Caco-2 (cell line): ENCODE measurements around the gene MAMLD1. TPM values are rescaled to one million over a fixed set of nuclear protein-coding genes. Genes with fewer than 3 reads are reported as not detected.

Source experiments
- BruUV-seq: library from RNA; stranded (reverse); fragments of 400-500 nt; replicated peaks from 2 replicates; lab custom pipeline; 2021; lab: Mats Ljungman, UMichigan
- CTCF ChIA-PET: fragments of 300-600 bp; sonication (Branson Sonifier 250); formaldehyde crosslinking; loops from one replicate; lab custom pipeline; 2022; ENCODE audit warnings: antibody characterized with exemption; lab: Charles Lee
- POLR2A ChIA-PET: fragments of 300-600 bp; sonication (Branson Sonifier 250); formaldehyde crosslinking; loops from one replicate; lab custom pipeline; 2022; ENCODE audit warnings: antibody characterized with exemption; lab: Charles Lee
- DNase-seq, 2 experiments: peaks; one replicate each; pipeline versions ENCODE4 v3.0.0 to v3.0.0-alpha.2; 2020 to 2022
- H3K27me3 ChIP-seq: replicated peaks from 2 replicates; pipeline ENCODE4 v1.6.0; 2011; ENCODE audit warnings: low read length; ENCODE audit not compliant: control insufficient read depth, insufficient read depth
- H3K36me3 ChIP-seq: 2 replicates; pipeline ENCODE4 v1.5.1; 2011; ENCODE audit warnings: low read length; ENCODE audit not compliant: control insufficient read depth, insufficient read depth
- H3K4me1 ChIP-seq: fragments of 250-450 bp; sonication (Bioruptor Pico); 2 replicates; pipeline ENCODE4 v1.5.1; 2020; ENCODE audit warnings: mild to moderate bottlenecking
- H3K4me3 ChIP-seq: 2 replicates; pipeline ENCODE4 v1.5.1; 2011; ENCODE audit warnings: low read depth, mild to moderate bottlenecking, control low read depth, low read length
- H3K9me3 ChIP-seq: fragments of 250-450 bp; sonication (Bioruptor Pico); 2 replicates; pipeline ENCODE4 v1.5.1; 2020; ENCODE audit warnings: mild to moderate bottlenecking, moderate library complexity
- H3K27ac Mint-ChIP-seq: one replicate; pipeline ENCODE4 v1.8.0; 2022; ENCODE audit warnings: mixed read lengths; ENCODE audit not compliant: unreplicated experiment
- H3K27me3 Mint-ChIP-seq: one replicate; pipeline ENCODE4 v1.8.0; 2022; ENCODE audit warnings: mixed read lengths; ENCODE audit not compliant: insufficient read depth, unreplicated experiment
- H3K36me3 Mint-ChIP-seq: one replicate; pipeline ENCODE4 v1.8.0; 2022; ENCODE audit warnings: mild to moderate bottlenecking, mixed read lengths; ENCODE audit not compliant: insufficient read depth, unreplicated experiment
- H3K4me1 Mint-ChIP-seq: one replicate; pipeline ENCODE4 v1.8.0; 2022; ENCODE audit warnings: low read depth, mixed read lengths; ENCODE audit not compliant: unreplicated experiment
- H3K4me3 Mint-ChIP-seq: one replicate; pipeline ENCODE4 v1.8.0; 2022; ENCODE audit warnings: mild to moderate bottlenecking, moderate library complexity, mixed read lengths; ENCODE audit not compliant: unreplicated experiment
- H3K9me3 Mint-ChIP-seq: one replicate; pipeline ENCODE4 v1.8.0; 2022; ENCODE audit warnings: mixed read lengths; ENCODE audit not compliant: unreplicated experiment
- intact Hi-C: fragments of 100-400 bp; cut with micrococcal nuclease; formaldehyde crosslinking; loops from one replicate; pipeline ENCODE4 v1.10.0; 2022; ENCODE audit not compliant: unreplicated experiment
- total RNA-seq: library from RNA; stranded (reverse); gene quantifications from 2 replicates; pipeline ENCODE4 v1.2.3, GENCODE V29; 2022
- TF ChIP-seq, protein P1 (sequence below), 2 experiments: fragments of 200-600 bp in 1 of 2; IDR thresholded peaks; 1 replicate in 1 of 2; 2 replicates in 1 of 2; pipeline versions ENCODE4 v1.5.1 to v1.8.0; 2011 to 2022; ENCODE audit warnings: antibody characterized with exemption in 1 of 2, control low read depth in 1 of 2, inconsistent platforms in 1 of 2, low read depth in 1 of 2, low read length in 1 of 2, mild to moderate bottlenecking in 1 of 2, moderate library complexity in 1 of 2; ENCODE audit not compliant: insufficient read depth in 1 of 2, severe bottlenecking in 1 of 2, unreplicated experiment in 1 of 2

The MAMLD1 gene
- total RNA-seq, 1 experiment from 2014 or later = not detected

DNA sequence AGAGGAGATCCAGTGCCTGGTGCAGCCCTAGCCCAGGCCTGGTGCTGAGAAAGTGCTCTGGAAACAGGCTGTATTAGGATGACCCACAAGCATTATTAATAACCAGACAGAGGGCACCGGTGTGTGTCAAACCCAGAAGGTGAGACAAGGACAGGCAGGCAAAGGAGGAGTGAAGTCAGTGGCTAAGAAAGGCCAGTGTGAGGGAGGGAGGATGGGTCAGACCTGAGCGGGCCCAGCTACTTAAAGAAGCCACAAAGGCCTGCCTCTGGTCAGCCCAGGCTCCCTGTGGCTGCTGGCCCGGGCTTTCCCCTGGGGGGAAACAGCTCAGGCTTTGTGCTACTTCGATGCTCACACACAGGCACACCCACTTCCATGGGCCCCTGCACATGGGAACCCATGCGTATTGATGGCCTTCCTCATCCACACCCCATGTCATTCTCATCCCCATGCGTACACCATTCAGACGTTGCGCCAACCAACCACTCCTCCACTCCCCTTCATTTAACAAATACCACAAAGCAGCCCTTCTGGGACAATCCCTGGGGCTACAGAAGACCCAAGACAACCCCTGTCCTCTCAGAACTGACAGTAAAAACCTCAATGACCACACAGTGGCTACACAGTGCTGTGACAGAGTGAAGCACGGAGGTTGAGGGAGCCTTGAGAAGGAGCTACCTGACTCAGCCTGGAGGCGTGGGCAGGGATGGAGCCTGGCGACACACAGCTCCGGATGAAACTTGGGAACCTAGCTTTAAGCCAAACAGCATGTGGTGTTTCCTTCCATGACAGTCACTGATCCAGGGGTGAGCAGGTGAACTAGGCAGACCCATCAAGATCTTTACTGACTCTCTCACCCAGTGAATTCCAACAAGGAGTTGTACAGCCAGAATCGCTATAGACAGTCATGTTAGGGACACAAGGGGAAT, 180.4 kb downstream of the MAMLD1 start:
- no peaks in the 10 kb centered on the region for H3K36me3 ChIP-seq
- POLR2A ChIA-PET = no interaction called here
- no peak overlapping the region for H3K27ac Mint-ChIP-seq
- TF ChIP-seq, protein P1, sequence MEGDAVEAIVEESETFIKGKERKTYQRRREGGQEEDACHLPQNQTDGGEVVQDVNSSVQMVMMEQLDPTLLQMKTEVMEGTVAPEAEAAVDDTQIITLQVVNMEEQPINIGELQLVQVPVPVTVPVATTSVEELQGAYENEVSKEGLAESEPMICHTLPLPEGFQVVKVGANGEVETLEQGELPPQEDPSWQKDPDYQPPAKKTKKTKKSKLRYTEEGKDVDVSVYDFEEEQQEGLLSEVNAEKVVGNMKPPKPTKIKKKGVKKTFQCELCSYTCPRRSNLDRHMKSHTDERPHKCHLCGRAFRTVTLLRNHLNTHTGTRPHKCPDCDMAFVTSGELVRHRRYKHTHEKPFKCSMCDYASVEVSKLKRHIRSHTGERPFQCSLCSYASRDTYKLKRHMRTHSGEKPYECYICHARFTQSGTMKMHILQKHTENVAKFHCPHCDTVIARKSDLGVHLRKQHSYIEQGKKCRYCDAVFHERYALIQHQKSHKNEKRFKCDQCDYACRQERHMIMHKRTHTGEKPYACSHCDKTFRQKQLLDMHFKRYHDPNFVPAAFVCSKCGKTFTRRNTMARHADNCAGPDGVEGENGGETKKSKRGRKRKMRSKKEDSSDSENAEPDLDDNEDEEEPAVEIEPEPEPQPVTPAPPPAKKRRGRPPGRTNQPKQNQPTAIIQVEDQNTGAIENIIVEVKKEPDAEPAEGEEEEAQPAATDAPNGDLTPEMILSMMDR (IDR thresholded peaks at IDR 0.05; ENCODE audit: insufficient read depth in 1 of 2, low read depth in 1 of 2, low read length in 1 of 2, severe bottlenecking in 1 of 2, unreplicated experiment in 1 of 2) = no peak
- no peak overlapping the region for H3K4me3 ChIP-seq
- no TSS peak for BruUV-seq
- intact Hi-C loops = loop anchor here (1.0 to 5.0 kb wide), 3 partner anchors 44 to 138 kb away; no protein-coding TSS in a partner anchor
- no peaks in the 10 kb centered on the region for H3K9me3 ChIP-seq
- H3K36me3 Mint-ChIP-seq = no peaks in the 10 kb centered on the region
- H3K4me1 ChIP-seq = no peaks in the 10 kb centered on the region
- H3K27me3 Mint-ChIP-seq = no peaks in the 10 kb centered on the region
- H3K4me3 Mint-ChIP-seq = no peak overlapping the region
- CTCF ChIA-PET = interaction anchor here (1.1 kb wide), 1 partner anchor 27 kb away, joined by 4 read pairs; no protein-coding TSS in a partner anchor
- no peaks in the 10 kb centered on the region for H3K4me1 Mint-ChIP-seq
- H3K27me3 ChIP-seq = no peaks in the 10 kb centered on the region
- no peak for DNase-seq
- no peaks in the 10 kb centered on the region for H3K9me3 Mint-ChIP-seq

DNA sequence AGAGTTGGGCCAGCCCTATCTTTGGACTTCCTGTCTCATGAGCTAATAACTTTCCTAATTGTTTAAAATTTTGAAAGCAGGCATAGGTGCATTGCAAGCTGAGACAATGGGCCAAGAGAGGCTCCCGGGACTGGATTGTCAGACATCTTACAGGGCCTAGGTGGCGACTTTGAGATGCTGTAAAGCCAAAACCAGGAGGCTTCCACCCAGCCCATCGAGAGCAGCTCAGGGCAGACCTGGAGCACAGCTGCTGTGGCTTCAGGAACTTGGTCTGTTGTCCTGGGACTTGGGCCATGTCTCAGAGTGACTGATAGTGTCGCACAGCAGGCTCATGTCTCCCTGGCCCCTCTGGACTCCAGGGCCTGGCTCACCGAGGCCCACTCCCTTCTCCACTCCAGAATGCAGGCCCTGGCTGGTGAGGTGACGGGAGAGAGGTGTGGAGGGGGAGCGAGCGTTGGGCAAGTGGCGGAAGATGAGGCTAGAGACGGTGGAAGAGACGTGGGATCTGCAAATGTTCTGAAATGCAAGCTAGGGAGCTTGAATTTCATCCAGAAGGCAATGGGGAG, 181.2 kb downstream of the MAMLD1 start:
- BruUV-seq = no TSS peak
- Histone ChIP-seq H3K4me1 (no peaks in the 10 kb centered on the region), H3K27me3 (no peaks in the 10 kb centered on the region), H3K9me3 (no peaks in the 10 kb centered on the region), H3K36me3 (no peaks in the 10 kb centered on the region), H3K4me3 (no peak overlapping the region)
- intact Hi-C loops = loop anchor here (1.0 to 5.0 kb wide), 3 partner anchors 43 to 137 kb away; no protein-coding TSS in a partner anchor
- Mint-ChIP-seq H3K36me3 (no peaks in the 10 kb centered on the region), H3K4me1 (no peaks in the 10 kb centered on the region), H3K27ac (no peak overlapping the region), H3K9me3 (no peaks in the 10 kb centered on the region), H3K4me3 (no peak overlapping the region), H3K27me3 (no peaks in the 10 kb centered on the region)
- DNase-seq = peak in 1 of 2 experiments; percentile 27
- CTCF ChIA-PET = interaction anchor here (1.1 kb wide), 1 partner anchor 26 kb away, joined by 4 read pairs; no protein-coding TSS in a partner anchor
- TF ChIP-seq, protein P1 (IDR thresholded peaks at IDR 0.05; ENCODE audit: insufficient read depth in 1 of 2, low read depth in 1 of 2, low read length in 1 of 2, severe bottlenecking in 1 of 2, unreplicated experiment in 1 of 2) = peak in 1 of 2 experiments; percentile 23
- POLR2A ChIA-PET = no interaction called here
